ENCODE results near the gene PPP2R2D.
A peak's percentile ranks its signal among the peaks of the same experiment; 100 is the strongest.

Gene PPP2R2D

GRCh38 chr10:131959841-131960240, 59.0 kb downstream of the PPP2R2D start:
- Histone ChIP-seq H3K9me3 (ENCODE audit: low read depth, low read length) (no peaks in the 10 kb centered on the region), H3K27ac (no peak overlapping the region), H3K4me3 (no peak overlapping the region), H3K9ac (ENCODE audit: insufficient read length) (no peak overlapping the region), H3K36me3 (ENCODE audit: insufficient read depth, low read length) (peaks cover 5% of the 10 kb centered on the region; the same call in 1 of the 2 replicates)
- no peak for TF ChIP-seq FOXP2 (optimal IDR thresholded peaks at IDR 0.05; ENCODE audit: control extremely low read depth, extremely low read length, insufficient read depth)
- TF ChIP-seq EZH2 (IDR thresholded peaks at IDR 0.05) = no peak
- no peak for TF ChIP-seq POLR2AphosphoS5 (IDR thresholded peaks at IDR 0.05; ENCODE audit: borderline replicate concordance, low read depth, low read length)
- DNase-seq (ENCODE audit: low read depth, low spot score) = no peak

DNA sequence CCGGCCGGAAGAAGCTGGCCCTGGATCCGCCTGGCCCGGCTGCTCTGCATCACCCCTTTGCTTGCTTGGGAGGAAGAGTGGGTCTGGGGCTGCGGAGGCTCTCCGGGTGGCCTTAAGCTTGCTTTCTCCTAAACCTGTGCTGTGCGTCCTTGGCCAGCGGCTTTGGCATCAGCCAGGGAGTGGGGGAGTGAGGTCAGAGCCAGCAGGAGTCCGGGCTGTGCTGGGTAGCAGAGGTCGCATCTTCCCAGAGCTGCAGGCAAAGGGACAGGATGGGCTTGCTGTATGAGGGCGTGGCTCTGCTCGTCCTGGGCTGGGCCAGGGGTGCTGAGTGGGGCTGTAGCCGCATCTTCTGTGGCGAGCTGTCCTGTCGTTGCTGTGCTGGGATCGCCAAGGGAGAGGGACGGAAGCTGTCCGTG, 59.8 kb downstream of the PPP2R2D start:
- Histone ChIP-seq H3K36me3 (ENCODE audit: insufficient read depth, low read length) (no peaks in the 10 kb centered on the region; the same call in 1 of the 2 replicates), H3K4me3 (no peak overlapping the region), H3K27ac (no peak overlapping the region), H3K9me3 (ENCODE audit: low read depth, low read length) (no peaks in the 10 kb centered on the region), H3K9ac (ENCODE audit: insufficient read length) (no peak overlapping the region)
- no peak for DNase-seq (ENCODE audit: low read depth, low spot score)
- TF ChIP-seq FOXP2 (optimal IDR thresholded peaks at IDR 0.05; ENCODE audit: control extremely low read depth, extremely low read length, insufficient read depth) (no peak), POLR2AphosphoS5 (IDR thresholded peaks at IDR 0.05; ENCODE audit: borderline replicate concordance, low read depth, low read length) (no peak), EZH2 (IDR thresholded peaks at IDR 0.05) (no peak)

DNA sequence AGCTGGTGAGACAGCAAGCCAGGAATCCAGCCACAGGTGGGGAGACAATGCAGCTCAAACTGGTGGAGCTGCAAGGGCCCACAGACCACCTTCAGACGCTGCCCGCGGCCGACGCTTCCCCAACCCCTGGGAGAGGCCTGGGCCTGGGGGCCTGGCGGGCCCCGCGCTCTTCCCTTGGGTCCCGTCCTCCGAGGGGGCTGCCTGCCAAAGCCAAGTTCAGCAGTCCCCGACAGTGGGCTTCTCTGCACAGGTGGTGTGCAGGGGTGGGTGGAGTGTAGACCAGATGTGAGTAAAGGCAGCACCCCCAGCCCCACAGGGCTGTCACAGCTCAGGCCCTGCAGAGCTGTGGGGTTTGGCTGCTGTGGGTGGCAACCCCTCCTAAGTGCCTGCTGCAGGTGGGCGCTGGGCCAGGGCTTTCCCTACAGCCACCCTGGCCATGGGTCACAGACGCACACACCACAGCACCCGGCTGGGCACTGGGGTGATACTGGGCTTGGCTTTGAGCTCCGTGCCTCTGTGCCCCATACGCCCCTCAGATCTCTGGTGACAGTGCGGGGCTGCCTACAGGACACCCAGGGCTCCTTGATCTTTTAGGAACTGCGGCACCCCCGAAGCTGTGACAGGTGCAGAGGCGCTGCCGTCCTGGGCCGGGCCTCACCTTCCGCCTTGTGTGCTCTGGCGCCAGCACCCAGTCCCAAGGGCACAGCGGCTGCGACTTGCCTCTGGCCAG, 60.4 kb downstream of the PPP2R2D start:
- no peak overlapping the region for H3K27ac ChIP-seq
- DNase-seq (ENCODE audit: low read depth, low spot score) = no peak
- H3K4me3 ChIP-seq = no peak overlapping the region
- TF ChIP-seq FOXP2 (optimal IDR thresholded peaks at IDR 0.05; ENCODE audit: control extremely low read depth, extremely low read length, insufficient read depth) = no peak
- no peak for TF ChIP-seq POLR2AphosphoS5 (IDR thresholded peaks at IDR 0.05; ENCODE audit: borderline replicate concordance, low read depth, low read length)
- TF ChIP-seq EZH2 (IDR thresholded peaks at IDR 0.05) = no peak
- no peak overlapping the region for H3K9ac ChIP-seq (ENCODE audit: insufficient read length)
- H3K36me3 ChIP-seq (ENCODE audit: insufficient read depth, low read length) = no peaks in the 10 kb centered on the region; the same call in 1 of the 2 replicates
- no peaks in the 10 kb centered on the region for H3K9me3 ChIP-seq (ENCODE audit: low read depth, low read length)

- H3K4me3 ChIP-seq = no peak overlapping the region
- H3K9me3 ChIP-seq (ENCODE audit: low read depth, low read length) = no peaks in the 10 kb centered on the region
- TF ChIP-seq POLR2AphosphoS5 (IDR thresholded peaks at IDR 0.05; ENCODE audit: borderline replicate concordance, low read depth, low read length) (no peak), EZH2 (IDR thresholded peaks at IDR 0.05) (no peak), FOXP2 (optimal IDR thresholded peaks at IDR 0.05; ENCODE audit: control extremely low read depth, extremely low read length, insufficient read depth) (no peak)
- H3K27ac ChIP-seq = 0 out of 2 replicates have a peak overlapping the region, but pooled peaks have one; percentile 6
- DNase-seq (ENCODE audit: low read depth, low spot score) = no peak
- no peak overlapping the region for H3K9ac ChIP-seq (ENCODE audit: insufficient read length)
- no peaks in the 10 kb centered on the region for H3K36me3 ChIP-seq (ENCODE audit: insufficient read depth, low read length)
Observed at GRCh38 chr10:131961777-131962662, 61.2 kb downstream of the PPP2R2D start.

GRCh38 chr10:131963350-131963749, 62.5 kb downstream of the PPP2R2D start:
- H3K4me3 ChIP-seq = no peak overlapping the region
- no peak overlapping the region for H3K9ac ChIP-seq (ENCODE audit: insufficient read length)
- DNase-seq (ENCODE audit: low read depth, low spot score) = no peak
- TF ChIP-seq FOXP2 (optimal IDR thresholded peaks at IDR 0.05; ENCODE audit: control extremely low read depth, extremely low read length, insufficient read depth) (no peak), EZH2 (IDR thresholded peaks at IDR 0.05) (no peak), POLR2AphosphoS5 (IDR thresholded peaks at IDR 0.05; ENCODE audit: borderline replicate concordance, low read depth, low read length) (no peak)
- H3K9me3 ChIP-seq (ENCODE audit: low read depth, low read length) = no peaks in the 10 kb centered on the region
- H3K36me3 ChIP-seq (ENCODE audit: insufficient read depth, low read length) = no peaks in the 10 kb centered on the region
- H3K27ac ChIP-seq = no peak overlapping the region

DNA sequence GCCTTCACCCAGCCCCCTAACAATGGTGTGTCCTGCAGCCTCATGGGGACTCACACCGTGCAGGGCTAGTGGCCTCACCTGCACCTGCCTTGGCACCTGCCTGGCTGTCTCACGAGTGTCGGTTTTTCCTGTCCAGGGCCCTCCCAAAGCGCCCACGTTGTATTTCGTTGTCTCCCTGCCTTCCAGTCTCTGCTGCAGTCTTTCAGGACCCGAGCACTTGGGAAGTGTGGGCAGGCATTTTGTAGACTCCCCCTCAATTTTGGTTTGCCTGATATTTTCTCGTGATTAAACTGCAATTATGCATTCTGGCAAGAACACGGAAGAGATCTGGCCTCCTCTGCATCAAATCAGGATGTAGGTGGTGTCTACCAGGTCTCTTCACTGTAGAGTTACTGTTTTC, 63.0 kb downstream of the PPP2R2D start:
- Histone ChIP-seq H3K4me3 (no peak overlapping the region), H3K27ac (no peak overlapping the region), H3K9me3 (ENCODE audit: low read depth, low read length) (no peaks in the 10 kb centered on the region), H3K36me3 (ENCODE audit: insufficient read depth, low read length) (no peaks in the 10 kb centered on the region), H3K9ac (ENCODE audit: insufficient read length) (no peak overlapping the region)
- no peak for TF ChIP-seq EZH2 (IDR thresholded peaks at IDR 0.05)
- TF ChIP-seq POLR2AphosphoS5 (IDR thresholded peaks at IDR 0.05; ENCODE audit: borderline replicate concordance, low read depth, low read length) = no peak
- TF ChIP-seq FOXP2 (optimal IDR thresholded peaks at IDR 0.05; ENCODE audit: control extremely low read depth, extremely low read length, insufficient read depth) = no peak
- no peak for DNase-seq (ENCODE audit: low read depth, low spot score)

DNA sequence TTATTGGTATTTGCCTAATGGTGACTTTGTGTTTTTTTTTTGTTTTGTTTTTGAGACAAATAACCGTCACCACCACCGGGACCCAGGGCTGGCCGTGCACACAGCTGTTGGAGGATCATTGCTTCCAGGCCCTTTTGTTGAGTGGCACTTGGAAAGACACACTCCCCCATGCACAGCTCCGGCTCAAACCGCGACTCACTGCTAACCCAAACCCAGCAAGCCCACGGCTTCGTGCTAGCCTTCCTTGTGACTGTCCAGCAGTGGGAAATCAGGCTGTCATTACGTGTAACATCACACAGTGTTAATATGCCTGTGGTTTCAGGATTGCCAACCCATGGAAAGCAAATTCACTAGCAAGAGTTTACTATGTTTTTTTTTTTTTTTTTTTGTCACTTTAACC, 63.5 kb downstream of the PPP2R2D start:
- Histone ChIP-seq H3K36me3 (ENCODE audit: insufficient read depth, low read length) (no peaks in the 10 kb centered on the region), H3K9me3 (ENCODE audit: low read depth, low read length) (no peaks in the 10 kb centered on the region), H3K27ac (no peak overlapping the region), H3K9ac (ENCODE audit: insufficient read length) (no peak overlapping the region), H3K4me3 (no peak overlapping the region)
- DNase-seq (ENCODE audit: low read depth, low spot score) = no peak
- TF ChIP-seq FOXP2 (optimal IDR thresholded peaks at IDR 0.05; ENCODE audit: control extremely low read depth, extremely low read length, insufficient read depth) (no peak), POLR2AphosphoS5 (IDR thresholded peaks at IDR 0.05; ENCODE audit: borderline replicate concordance, low read depth, low read length) (no peak), EZH2 (IDR thresholded peaks at IDR 0.05) (no peak)

GRCh38 chr10:131968949-131969348, 68.1 kb downstream of the PPP2R2D start:
- TF ChIP-seq FOXP2 (optimal IDR thresholded peaks at IDR 0.05; ENCODE audit: control extremely low read depth, extremely low read length, insufficient read depth) (no peak), EZH2 (IDR thresholded peaks at IDR 0.05) (no peak), POLR2AphosphoS5 (IDR thresholded peaks at IDR 0.05; ENCODE audit: borderline replicate concordance, low read depth, low read length) (no peak)
- DNase-seq (ENCODE audit: low read depth, low spot score) = no peak
- Histone ChIP-seq H3K9ac (ENCODE audit: insufficient read length) (no peak overlapping the region), H3K27ac (no peak overlapping the region), H3K4me3 (no peak overlapping the region), H3K36me3 (ENCODE audit: insufficient read depth, low read length) (no peaks in the 10 kb centered on the region), H3K9me3 (ENCODE audit: low read depth, low read length) (no peaks in the 10 kb centered on the region)
